NCI-H146 treated with DMSO at 0.1 percent for 48 hours (cell line): Measurements from ENCODE around the gene CTLA4.
"Not testable (repeated sequence)": the region's sequence is repeated elsewhere in the genome, so short reads cannot be mapped to it uniquely, and the experiment has no call there.

ENCODE experiments used
- DNase-seq: peaks from one replicate; lab custom pipeline; 2025; ENCODE audit not compliant: unreplicated experiment; lab: John Stamatoyannopoulos, UW

CTLA4 gene

GRCh38 chr2:203855274-203855673 lies 12.3 kb upstream of the CTLA4 start:
- DNase-seq: no peak

DNA sequence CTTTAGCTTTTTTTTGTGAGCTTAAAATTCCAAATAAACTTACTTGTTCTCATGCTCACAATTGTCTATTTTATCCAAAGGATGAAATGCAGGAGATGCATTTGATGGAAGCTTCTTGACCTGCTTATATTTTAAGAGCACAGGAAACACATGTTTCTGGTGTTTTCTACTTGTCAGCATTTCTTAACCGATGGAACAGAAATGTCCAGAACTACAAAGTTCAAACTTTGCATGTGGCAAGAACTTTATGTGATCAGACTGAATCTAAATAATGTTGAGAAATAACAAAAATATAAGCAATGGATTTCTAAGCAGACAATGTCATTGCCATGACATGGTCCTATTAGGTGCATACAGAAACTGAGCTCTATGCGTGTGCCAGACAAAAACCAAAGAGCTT lies 9.9 kb upstream of the CTLA4 start:
- DNase-seq: no peak

GRCh38 chr2:203858176-203858575 lies 9.4 kb upstream of the CTLA4 start:
- DNase-seq: no peak

- DNase-seq: no peak
Measured at GRCh38 chr2:203859030-203859789, 8.4 kb upstream of the CTLA4 start.

DNA sequence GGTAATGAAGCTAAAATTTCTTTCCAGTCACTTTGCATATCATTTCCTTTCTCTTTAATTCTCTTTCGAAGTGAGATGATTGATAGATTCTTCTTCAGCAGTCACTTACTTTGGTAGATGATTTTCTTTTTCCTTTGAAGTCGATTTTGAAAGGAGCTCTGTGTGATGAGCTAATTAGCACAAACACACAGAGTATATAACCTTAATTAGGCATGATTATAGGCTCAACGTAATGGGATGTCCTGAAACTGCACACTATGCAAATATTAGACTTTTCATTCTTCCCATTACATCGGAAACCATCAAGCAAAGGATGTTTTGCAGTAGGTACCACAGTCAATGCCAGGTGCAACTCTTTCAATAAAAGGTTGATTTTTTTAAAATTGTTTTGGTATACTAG lies 6.4 kb upstream of the CTLA4 start:
- DNase-seq: peak; percentile 81

- DNase-seq: no peak
Measured at GRCh38 chr2:203861607-203862006, 6.0 kb upstream of the CTLA4 start.

DNA sequence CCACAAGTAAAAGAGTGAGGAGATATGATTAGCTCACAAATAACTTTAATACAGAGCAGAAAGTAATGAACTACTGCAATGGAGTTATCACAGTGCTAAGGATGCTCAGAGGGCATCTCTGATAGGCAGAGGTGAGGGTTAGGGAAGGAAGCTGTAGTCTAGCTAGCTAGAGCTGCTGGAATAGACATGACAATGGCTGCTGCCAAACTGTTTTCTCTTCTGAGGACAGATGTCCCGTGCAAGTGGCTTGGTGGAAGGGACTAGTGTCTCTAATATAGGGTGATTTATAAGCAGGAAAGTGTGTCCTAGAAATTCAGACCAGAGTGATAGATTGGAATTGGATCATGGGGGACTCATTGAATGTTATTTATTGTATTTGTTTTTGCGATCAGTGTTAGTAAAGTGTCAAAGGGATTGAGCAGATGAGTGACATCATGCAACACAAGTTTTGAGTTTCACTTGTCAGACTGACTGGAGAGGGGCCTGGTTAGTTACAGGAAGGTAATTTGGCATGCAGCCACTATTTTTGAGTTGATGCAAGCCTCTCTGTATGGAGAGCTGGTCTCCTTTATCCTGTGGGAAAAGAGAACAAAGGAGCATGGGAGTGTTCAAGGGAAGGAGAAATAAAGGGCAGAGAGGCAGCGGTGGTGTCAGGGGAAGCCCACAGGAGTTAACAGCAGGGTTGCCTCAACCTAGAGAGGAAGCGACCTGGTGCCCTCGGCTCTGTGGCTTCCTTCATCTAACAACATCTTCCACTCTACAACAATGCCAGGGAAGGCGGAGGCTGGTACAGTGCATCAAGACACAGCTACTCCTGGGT lies 1.9 kb downstream of the CTLA4 start:
- DNase-seq: no peak

DNA sequence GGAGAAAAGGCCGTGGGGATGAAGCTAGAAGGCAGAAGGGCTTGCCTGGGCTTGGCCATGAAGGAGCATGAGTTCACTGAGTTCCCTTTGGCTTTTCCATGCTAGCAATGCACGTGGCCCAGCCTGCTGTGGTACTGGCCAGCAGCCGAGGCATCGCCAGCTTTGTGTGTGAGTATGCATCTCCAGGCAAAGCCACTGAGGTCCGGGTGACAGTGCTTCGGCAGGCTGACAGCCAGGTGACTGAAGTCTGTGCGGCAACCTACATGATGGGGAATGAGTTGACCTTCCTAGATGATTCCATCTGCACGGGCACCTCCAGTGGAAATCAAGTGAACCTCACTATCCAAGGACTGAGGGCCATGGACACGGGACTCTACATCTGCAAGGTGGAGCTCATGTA lies 2.9 kb downstream of the CTLA4 start:
- no peak for DNase-seq

GRCh38 chr2:203870941-203871340 lies 3.4 kb downstream of the CTLA4 start:
- DNase-seq: no peak

DNA sequence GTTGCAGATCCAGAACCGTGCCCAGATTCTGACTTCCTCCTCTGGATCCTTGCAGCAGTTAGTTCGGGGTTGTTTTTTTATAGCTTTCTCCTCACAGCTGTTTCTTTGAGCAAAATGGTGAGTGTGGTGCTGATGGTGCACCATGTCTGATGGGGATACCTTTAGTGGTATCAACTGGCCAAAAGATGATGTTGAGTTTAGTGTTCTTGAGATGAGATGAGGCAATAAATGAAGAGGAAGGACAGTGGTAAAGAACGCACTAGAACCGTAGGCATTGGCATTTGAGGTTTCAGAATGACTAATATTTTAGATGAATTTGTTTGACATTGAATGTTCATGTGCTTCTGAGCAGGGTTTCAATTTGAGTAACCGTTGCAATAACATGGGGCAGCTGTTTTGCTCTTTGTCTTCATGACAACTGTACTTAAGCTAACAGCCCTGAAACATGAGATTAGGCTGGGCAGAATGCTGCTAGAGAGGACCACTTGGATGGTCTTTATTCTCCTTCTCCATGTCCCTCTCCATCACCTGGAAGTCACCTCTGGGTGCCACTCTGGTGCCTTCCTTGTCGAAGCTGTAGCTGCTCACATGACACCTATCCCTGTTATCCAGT lies 3.9 kb downstream of the CTLA4 start:
- DNase-seq: no peak

- DNase-seq: no peak
Measured at GRCh38 chr2:203873461-203873860, 5.9 kb downstream of the CTLA4 start.

GRCh38 chr2:203873921-203874631 lies 6.5 kb downstream of the CTLA4 start:
- DNase-seq: no peak

DNA sequence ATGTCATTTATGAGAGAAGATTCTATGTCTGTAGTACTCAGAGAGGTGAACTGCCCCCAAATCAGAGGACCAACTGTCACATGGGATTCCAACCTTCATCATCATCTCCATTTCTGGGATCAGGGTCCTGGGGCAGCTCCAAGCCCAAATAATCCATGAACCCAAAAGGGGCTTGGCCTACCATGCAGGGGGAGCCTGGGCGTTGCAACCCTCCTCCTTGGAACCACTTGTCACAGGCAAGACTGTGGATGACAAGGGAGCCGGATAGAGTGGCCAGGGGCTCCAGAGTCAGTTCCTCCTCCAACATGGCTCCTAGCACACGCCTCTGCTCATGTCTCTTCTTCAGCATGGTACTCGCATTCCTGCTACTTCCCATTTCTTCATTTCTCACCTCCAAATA lies 7.9 kb downstream of the CTLA4 start:
- no peak for DNase-seq

DNA sequence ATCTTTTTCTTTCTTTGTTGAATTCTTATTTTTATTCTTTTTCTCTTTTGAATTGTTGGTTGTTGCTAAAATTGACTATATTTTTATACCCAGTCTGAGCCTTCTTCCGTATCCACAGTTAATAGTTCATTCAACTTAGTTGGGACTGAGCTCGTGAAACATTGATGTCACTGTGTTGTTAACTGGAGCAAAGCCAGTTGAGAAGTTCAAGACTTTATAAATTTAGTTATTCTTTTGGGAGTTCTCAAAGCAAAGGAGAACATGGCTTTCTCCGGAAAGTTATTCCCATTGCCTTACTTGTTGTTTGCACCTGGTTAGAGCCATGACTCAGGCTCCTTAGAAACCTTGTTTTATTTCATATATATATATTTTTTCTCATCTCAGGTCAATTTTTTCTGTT lies 8.8 kb downstream of the CTLA4 start:
- DNase-seq: no peak

DNA sequence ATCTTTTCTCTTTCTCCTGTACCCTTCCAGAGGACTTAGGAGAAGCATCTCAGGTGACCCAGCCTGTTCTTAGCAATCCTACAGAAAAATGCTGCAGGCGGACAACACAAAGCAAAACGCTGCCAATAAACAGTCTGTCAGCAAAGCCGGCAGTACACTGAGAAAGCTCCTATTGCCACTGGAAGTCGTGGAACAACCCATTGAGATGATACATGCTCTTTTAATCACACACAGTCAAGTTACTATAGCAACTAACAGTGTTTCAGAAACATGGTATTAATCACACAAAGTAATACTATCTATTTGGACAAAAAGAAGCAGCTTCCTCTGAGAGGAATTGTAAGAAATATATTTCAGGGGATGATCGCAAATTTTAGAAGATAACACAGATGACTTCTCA lies 10.5 kb downstream of the CTLA4 start:
- no peak for DNase-seq

GRCh38 chr2:203880557-203881125 lies 13.1 kb downstream of the CTLA4 start:
- DNase-seq: no peak

- DNase-seq: not testable (repeated sequence)
Measured at GRCh38 chr2:203881185-203881584, 13.6 kb downstream of the CTLA4 start.

GRCh38 chr2:203882551-203882950 lies 15.0 kb downstream of the CTLA4 start:
- DNase-seq: no peak

DNA sequence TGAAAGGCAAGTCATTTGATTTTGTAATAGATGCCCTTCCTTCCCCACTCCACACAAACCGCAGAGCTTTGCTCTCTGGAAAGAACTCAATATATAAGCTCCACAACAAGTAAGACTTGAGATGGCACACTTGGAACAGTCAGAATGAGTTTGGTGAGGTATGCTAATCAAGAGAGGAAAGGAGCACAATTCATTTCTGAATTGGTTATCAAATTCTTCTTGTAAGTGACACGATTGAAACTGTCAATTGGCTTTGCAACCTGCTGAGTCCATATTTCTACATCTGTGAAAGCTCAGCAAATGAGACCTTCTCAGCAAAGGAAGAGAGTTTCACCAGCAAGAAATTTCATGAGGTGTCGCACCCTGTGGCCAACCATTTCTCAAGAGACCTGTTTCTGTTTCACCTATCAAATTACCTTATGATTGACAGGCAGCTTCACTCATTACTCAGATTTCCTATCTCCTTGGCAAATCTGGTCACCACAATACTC lies 19.1 kb downstream of the CTLA4 start:
- DNase-seq: no peak

GRCh38 chr2:203887677-203888076 lies 20.1 kb downstream of the CTLA4 start:
- no peak for DNase-seq

GRCh38 chr2:203889542-203889941 lies 22.0 kb downstream of the CTLA4 start:
- no peak for DNase-seq
